CD1c-positive myeloid dendritic cell (primary cell): ENCODE measurements around the gene OLFM4.

Experiments used
- DNase-seq: peaks from one replicate; pipeline ENCODE4 v3.0.0-alpha.2; 2016; ENCODE audit errors: extremely low spot score

OLFM4 gene

DNA sequence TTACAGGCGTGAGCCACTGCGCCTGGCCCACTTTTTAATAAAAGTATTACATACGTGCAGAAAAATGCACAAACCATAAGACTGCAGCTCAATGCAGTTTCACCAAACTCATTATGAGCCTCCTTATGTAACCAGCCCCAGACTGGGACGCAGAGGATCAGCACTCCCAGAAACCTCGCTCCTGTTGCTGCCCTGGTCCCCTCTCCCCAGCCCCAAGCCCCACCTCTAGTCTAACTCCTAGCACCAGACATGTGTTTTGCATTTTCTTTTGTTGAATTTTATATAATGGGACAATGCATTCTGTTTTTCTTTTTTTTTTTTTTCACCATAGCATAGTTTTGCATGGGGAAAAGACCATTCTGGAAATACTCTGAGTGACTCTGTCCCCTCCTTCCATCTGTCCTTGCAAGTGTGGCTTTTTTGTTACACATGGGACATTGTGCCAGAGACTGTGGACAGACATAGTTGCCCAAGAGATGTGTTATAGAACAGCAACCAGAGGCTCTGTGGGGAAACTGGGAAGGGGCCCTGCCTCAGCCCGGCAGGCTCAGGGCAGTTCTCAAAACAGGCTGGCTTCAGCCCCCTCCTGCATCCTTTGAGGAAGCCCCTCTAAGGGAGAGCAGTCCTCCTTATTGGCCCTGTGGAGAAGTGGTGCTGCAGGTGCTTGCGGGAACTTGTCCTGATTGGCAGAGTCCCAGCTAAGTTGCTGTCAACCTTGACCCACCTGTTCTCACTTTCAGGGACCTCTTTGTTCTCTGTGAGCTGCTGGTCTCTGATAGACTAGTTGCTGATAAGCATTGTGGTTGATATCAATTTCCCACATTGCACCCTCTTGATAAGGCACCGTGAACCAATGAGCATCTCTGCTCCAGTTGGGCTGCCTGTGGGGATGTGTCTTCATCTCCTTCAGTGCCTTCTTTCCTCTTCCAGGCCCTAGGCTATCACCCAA, 13.8 kb upstream of the OLFM4 start:
- no peak for DNase-seq

- DNase-seq, result no peak
Observed at GRCh38 chr13:53015971-53016370, 12.6 kb upstream of the OLFM4 start.

DNA sequence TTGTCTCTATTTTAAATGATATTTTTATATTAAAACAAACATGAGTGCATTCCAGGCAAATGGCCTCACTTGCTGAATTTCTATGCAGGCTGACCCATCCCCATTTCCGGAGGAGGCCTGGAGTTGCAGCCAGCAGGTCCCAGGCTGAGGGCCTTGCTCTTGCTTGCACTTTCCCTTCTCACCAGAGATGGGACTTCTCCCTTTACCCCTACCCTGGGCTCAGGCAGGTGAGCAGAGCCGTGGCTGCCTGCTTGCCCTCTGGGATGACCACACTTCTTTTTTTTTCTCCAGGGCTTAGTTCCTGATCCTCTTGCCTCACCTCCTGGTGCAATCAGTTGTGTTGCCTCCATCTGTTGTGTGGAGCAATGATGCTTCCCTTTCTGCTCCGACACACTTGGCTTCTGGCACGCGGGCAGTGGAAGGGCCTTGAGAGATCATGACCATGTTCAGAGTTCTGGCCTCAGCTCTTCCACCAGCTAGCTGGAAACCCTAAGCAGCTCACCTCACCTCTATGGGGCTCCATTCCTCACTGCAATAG, 11.1 kb upstream of the OLFM4 start:
- DNase-seq, result no peak

- DNase-seq, result no peak
Observed at GRCh38 chr13:53018690-53019647, 9.6 kb upstream of the OLFM4 start.

DNA sequence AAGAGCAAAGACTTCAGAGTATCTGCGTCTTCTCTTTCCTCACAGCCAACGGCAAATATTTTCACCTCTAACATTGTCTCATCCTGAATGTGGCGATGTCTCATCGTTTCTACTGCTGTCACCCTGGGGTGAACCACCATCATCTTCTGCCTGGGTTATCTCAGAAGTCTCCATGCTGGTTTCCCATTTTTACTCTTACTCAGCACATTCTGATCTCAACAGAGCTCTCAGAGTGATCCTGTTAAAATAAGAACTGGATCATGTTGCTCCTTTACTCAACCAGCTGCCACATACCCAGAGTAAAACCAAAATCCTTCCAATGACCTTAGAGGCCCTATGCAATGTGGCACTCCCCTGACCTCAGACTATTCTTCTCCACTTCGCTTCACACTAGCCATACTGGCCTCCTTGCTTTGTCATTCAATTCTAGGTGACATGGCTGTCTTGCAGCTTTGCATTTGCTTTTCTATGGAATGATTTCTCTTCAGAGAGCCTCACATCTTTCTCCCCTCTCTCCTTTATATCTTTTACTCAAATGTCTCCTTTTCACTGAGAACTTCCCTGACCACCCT, 7.8 kb upstream of the OLFM4 start:
- DNase-seq, result no peak

DNA sequence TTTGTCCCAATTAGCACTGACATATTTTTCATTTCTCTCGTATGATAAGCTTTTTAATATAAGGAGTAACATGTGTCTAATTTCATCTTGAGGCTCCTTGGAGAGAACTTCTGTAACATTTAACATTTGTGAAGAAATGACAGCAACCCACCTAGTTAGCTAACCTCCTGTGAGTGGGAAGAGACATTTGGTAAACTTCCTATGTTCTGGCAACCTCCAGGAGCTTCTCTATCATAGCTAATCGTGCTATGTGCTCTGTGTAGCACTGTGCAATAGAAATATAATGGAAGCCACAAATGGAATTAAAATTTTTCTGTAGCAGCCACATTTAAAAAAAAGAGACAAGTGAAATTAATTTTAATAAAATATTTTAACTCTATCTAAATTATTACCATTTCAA, 5.4 kb upstream of the OLFM4 start:
- no peak for DNase-seq

GRCh38 chr13:53028063-53028462, 550 bp upstream of the OLFM4 start:
- no peak for DNase-seq

DNA sequence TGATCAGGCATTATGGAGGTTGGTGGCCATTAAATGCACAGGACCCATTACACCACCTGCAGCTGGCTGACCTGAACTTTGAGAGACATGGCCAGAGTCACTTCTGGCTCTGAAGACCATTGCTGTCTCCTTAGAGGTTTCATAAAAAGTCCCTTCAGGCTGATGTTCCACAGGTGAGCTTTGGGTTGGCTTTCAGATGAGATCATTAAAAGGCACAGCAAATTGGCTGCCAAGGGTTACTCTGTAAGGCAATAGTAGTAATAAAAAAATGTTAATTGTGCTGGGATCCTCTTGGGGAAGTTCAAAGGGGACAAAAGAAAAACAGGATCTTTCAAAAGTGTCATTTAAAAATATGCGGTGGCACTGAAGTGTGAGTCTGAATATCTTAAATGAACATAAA, 4.2 kb downstream of the OLFM4 start:
- no peak for DNase-seq

DNA sequence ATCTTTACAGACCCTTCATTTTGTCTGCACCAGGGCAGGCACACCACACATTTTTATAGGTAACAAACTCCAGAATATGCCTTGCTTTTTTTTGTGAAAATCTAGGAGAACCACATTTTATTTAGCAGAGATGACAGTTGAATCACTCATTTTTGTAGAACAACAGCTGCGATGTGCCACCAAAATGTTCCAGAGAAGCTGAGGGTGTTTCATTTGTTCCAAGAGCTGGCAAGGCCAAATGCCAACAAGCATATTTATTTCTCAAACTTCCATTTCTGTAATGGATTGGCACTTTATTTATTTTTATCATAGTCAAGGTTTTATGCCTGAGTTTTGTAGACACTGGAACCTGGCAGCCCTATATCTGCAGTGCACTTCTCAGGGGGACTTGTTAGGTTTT, 10.4 kb downstream of the OLFM4 start:
- DNase-seq, result no peak

- DNase-seq, result no peak
Observed at GRCh38 chr13:53041968-53042516, 13.4 kb downstream of the OLFM4 start.

DNA sequence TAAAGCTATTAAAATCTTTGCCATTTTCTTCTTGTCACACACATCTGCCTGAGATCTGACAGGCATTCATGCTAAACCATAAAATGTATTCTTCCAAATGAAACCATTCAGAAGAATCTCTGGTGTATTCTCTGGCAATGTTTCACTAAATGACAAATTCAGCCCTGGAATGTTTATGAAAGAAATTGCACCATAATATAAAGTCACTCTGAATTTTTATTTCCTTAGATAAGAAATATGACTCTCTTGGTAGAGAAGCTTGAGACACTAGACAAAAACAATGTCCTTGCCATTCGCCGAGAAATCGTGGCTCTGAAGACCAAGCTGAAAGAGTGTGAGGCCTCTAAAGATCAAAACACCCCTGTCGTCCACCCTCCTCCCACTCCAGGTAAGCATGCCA, 14.3 kb downstream of the OLFM4 start:
- no peak for DNase-seq

GRCh38 chr13:53043398-53043797, 14.8 kb downstream of the OLFM4 start:
- no peak for DNase-seq

- DNase-seq, result no peak
Observed at GRCh38 chr13:53045189-53045588, 16.6 kb downstream of the OLFM4 start.

DNA sequence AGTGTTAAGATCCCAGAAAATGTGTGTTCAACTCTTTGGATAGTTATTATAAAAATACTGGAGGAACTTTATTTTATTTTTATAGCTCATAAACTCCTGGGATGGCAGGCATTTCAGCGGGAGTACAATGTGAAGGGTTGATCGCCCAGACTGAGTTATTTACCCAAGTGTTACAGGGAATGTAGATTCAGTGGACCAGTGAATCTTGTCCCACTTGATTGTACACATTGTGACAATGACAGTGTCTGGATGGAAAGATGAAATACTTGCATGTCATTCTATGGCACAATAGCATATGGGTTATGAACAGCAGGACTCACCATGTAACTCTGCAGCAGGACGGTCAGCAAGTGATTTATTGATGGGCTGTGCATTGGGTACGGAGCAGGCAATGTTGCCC, 20.3 kb downstream of the OLFM4 start:
- no peak for DNase-seq

- no peak for DNase-seq
Observed at GRCh38 chr13:53050151-53050550, 21.5 kb downstream of the OLFM4 start.

- DNase-seq, result no peak
Observed at GRCh38 chr13:53052675-53053074, 24.1 kb downstream of the OLFM4 start.

- no peak for DNase-seq
Observed at GRCh38 chr13:53054569-53054968, 26.0 kb downstream of the OLFM4 start.

GRCh38 chr13:53058065-53058679, 29.6 kb downstream of the OLFM4 start:
- no peak for DNase-seq

- DNase-seq, result no peak
Observed at GRCh38 chr13:53060840-53061490, 32.4 kb downstream of the OLFM4 start.

GRCh38 chr13:53064731-53065130, 36.1 kb downstream of the OLFM4 start:
- DNase-seq, result no peak

- no peak for DNase-seq
Observed at GRCh38 chr13:53066411-53066810, 37.8 kb downstream of the OLFM4 start.
